Coronary artery (tissue), 2 donors: ENCODE results near the gene OGA.

Experiments
- DNase-seq: peaks from one replicate; pipeline ENCODE4 v3.0.0-alpha.2; 2017; ENCODE audit warnings: low spot score
- H3K27ac ChIP-seq, 2 donors: fragments of 200-600 bp; sonication (generic); one replicate each; pipeline ENCODE4 v1.5.1; 2016 to 2019
- H3K4me3 ChIP-seq: fragments of 200-600 bp; sonication (generic); 2 replicates; pipeline ENCODE4 v1.5.1; 2016; ENCODE audit warnings: mild to moderate bottlenecking, moderate library complexity
- TF ChIP-seq, protein P1 (sequence below): fragments of 200-600 bp; sonication (generic); IDR thresholded peaks from one replicate; pipeline ENCODE4 v1.5.1; 2019; ENCODE audit warnings: antibody characterized with exemption

Gene OGA

DNA sequence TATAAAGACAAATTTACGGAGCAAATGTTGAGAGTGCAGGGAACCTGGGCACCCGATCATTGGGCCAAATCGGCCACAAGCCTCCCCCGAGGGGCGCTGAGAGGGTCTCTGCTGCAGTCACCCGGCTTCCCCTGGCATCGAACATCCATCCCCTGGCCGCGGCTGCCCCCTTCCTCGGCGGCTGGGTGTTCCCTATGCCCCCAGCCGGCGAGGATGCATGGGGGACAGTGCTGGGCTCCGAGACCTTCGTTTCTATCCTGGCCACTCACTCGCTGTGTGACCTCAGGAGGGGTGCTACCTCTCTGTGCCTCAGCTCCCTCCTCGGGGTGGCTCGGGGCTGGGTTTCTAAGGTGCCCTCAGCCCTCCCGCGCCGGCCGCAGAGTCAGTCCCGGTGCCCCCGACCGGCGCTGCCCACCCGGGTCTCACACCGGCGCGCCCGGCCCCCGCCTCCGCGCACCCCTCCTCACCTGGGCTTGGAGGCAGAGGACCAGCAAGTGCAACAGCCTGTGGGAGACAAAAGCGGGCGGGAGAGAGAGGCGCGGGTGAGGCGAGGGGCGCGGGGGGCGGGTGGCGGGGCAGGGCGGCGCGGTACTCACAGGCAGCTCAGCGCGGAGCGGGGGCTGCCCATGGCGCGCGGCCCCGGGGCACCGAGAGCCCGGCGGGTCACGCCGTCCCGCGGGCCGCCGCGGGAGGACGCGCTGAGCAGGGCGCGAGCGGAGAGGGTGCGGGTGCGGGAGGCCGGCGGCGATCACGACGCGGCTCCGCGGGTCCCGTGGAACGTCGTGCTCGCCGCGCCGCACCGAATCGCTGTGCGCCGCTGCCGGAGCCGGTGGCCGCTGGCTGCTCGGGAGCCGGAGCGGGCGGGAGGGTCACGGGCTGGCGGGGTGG, 42.7 kb downstream of the OGA start, which contains the start of gene FGF8:
Gene FGF8, minus strand, starts transcription at position 842 of the 888 bp plus-strand sequence. Its CDS starts 214 bp downstream, at position 628.
- TF ChIP-seq, protein P1, sequence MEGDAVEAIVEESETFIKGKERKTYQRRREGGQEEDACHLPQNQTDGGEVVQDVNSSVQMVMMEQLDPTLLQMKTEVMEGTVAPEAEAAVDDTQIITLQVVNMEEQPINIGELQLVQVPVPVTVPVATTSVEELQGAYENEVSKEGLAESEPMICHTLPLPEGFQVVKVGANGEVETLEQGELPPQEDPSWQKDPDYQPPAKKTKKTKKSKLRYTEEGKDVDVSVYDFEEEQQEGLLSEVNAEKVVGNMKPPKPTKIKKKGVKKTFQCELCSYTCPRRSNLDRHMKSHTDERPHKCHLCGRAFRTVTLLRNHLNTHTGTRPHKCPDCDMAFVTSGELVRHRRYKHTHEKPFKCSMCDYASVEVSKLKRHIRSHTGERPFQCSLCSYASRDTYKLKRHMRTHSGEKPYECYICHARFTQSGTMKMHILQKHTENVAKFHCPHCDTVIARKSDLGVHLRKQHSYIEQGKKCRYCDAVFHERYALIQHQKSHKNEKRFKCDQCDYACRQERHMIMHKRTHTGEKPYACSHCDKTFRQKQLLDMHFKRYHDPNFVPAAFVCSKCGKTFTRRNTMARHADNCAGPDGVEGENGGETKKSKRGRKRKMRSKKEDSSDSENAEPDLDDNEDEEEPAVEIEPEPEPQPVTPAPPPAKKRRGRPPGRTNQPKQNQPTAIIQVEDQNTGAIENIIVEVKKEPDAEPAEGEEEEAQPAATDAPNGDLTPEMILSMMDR = no peak
- no peak within 1 kb of the TSS for H3K27ac ChIP-seq
- H3K4me3 ChIP-seq = peak within 1 kb of the TSS; percentile 68
- peak; percentile 45 for DNase-seq

DNA sequence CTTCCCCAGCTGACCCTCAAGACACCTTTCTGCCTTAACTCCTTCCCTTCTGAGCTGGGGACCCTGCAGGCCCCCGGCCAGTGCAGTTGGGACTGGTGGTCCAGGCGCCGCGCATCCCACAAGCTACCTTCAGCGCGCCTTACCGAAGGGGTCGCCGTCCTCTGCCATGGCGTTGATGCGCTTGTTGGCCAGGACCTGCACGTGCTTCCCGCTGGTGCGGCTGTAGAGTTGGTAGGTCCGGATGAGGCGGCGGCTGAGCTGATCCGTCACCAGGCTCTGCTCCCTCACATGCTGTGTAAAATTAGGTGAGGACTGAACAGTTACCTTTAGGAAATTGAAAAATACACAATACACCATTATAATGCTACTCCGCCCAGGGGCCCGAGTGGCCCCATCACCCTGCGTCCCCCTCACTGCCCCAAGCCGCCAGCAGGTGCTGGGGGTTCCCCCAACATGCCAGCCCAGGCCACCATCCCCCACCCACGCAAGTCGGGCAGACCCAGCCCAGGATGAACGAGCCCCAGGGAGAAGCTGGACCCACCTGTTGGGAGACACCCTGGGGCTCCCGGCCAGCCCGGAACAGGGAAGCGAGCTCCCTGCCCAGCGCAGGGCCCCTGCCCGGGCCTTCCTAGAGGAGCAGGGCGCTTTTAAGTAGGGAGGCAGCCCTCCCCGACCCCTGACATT, 43.5 kb downstream of the OGA start:
- H3K4me3 ChIP-seq = no peak overlapping the region
- DNase-seq = peak; percentile 61
- no peak overlapping the region for H3K27ac ChIP-seq
- TF ChIP-seq, protein P1 = no peak

DNA sequence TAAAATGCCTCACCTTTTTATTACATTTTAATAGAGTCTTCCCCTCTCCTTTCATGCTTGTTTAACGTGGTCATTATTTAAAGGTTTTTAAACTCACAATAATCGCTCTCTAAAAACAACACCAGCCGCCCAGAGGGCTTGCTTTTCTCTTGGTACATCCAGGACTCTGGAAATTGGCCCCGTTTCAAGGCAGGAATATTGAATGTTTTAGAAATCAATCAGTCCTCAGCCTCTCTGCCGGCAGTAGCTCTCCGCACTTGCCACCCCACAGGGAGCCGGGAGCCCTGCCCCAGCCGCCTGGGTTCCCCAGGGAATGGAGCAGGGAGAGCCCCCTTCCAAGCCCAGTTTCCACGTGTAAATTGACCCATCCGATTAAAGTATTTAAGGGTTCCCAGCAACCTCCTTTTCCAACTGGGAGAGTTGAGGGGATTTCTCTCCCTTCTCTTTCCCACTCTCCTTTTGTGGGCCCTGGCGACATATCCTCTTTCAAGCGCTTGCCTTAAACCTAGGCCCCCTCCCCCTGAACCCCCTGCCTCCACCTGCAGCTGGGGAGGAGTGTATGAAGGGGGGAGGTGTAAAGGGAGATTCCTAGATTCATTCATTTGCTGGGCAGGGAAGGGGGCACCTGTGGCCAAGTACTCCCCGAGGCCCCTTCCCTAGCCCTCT, 44.2 kb downstream of the OGA start:
- Histone ChIP-seq H3K27ac (no peak overlapping the region), H3K4me3 (no peak overlapping the region)
- DNase-seq = peak; percentile 41
- TF ChIP-seq, protein P1 = no peak

DNA sequence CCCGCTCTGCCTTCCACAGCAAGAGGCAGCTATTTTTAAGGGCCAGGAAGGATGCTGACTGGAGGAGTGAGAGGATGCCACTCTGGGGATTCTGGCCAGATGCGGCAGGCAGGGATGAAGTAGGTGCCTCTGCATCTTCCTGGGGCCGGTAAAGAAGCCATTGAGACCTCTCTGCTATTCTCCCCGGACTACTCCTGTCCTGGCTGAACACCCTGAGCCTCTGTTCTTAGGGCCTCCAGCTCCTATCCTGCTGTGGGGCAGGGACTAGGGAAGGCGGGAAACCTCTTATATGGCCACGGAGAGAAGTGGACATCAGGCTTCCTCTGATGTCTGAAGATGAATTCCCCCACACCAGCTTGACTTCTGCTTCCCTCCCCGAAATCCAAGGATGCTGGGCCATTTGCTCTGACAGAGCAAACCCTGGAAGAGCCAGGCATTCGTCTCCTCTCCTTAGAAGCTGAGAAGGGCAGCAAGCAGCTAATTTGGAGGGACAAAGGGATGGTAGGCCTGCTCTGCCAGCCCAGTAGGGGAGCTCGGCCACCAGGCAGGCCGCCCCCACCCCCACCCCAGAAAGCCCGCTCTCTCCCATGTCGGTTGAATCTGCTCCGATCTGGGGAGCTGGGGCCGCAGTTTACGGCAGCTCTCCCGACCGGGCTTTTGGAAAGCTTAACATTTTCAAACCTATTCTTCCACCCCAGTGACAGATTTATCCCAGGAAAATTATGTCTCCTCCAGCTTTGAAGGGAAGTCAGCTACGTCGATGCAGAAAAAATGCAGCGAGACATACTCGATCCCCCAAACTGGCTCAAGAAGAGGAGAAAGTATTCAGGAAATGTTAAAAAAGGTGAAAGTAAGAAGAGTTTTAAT, 45.1 kb downstream of the OGA start:
- H3K4me3 ChIP-seq = no peak overlapping the region
- TF ChIP-seq, protein P1 = no peak
- no peak overlapping the region for H3K27ac ChIP-seq
- peak; percentile 61 for DNase-seq

DNA sequence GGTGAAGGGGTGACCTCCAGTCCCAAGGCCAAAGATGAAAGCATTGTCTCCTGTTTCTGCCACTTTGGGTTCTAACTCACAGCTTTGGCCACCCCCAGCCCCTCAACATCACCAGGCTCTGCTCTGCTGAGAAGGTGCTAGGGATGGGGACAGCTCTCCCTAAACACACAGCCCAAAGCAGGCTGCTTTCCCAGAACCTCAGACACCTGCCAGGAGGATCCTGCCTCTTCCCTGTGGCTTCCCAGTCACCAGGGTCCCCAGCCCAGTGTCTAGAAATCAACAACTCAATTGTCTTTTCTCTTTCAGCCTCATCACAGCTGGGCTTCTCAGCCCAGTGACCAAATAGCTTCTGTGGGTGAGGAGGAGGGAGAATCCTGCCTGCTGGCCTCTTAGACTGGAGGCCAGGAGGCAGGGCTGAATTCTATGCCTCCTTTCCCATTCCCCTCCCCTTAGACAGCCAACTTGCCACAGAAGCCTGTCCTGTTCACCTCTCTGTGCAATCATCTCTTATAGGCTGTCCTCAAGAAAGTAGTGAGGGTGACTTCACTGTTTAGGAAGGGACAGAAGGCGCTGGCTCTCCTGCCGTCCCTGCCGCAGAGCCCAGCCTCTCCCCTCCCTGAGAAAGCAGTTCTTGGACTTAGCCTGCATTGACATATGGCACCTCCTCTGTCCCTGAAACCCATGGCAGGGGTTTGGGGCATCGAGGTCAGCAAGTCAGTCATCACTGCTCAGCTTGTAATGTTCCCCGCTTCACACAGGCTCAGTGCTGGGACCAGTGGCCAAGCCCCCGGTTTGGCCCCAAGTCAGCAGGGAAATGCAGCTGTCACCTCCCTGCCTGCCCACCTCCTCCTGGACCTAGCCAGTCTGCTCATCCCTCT, 46.0 kb downstream of the OGA start:
- TF ChIP-seq, protein P1 = no peak
- DNase-seq = peak; percentile 53
- Histone ChIP-seq H3K4me3 (no peak overlapping the region), H3K27ac (no peak overlapping the region)
